ENCODE data around the gene NCCRP1. TPM values are rescaled to one million over a fixed set of nuclear protein-coding genes. Genes with fewer than 3 reads are reported as not detected.
A peak's percentile ranks its signal among the peaks of the same experiment; 100 is the strongest.

The NCCRP1 gene
- total RNA-seq, 1 donor from 2014 or later = 0.86 TPM

GRCh38 chr19:39160889-39161672 is 35.7 kb upstream of the NCCRP1 start:
- intact Hi-C loops (cut with DNase I) = no loop called here
- peak in 1 of 2 donors; percentile 4 for ATAC-seq
- DNase-seq = no peak
- Histone ChIP-seq H3K27me3 (ENCODE audit: low read depth) (no peaks in the 10 kb centered on the region), H3K36me3 (no peaks in the 10 kb centered on the region), H3K9me3 (no peaks in the 10 kb centered on the region), H3K27ac (peak overlapping the region; percentile 46), H3K4me3 (no peak overlapping the region), H3K4me1 (peaks cover 78% of the 10 kb centered on the region)
- no peak for TF ChIP-seq CTCF (IDR thresholded peaks at IDR 0.05)

DNA sequence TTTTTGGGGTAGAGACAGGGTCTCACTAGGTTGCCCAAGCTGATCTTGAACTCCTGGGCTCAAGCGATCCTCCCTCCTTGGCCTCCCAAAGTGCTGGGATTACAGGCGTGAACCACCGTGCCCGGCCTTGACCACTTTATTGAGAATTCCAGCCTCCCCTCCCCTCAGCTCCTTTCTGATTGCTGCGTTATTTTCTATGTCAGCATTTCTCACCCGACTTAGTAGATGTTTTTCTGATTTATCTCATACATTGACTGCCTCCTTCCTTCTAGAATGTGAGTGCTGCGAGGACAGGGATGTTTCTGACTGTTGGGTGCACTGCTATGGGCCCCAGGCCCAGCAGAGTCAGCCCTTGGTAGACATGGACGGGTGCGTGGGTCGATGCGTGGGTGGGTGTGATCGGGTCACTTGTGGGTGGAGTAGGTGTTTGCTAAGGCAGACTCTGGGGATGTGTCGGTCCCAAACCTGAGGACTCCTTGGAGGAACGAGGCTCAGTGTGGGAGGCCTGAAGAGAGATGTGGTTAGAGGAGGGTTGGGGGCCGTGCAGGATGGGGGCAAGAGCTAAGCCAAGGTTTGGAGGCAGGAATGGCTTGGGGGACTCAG is 34.2 kb upstream of the NCCRP1 start:
- H3K4me3 ChIP-seq = no peak overlapping the region
- ATAC-seq (no peak), DNase-seq (no peak)
- no peaks in the 10 kb centered on the region for H3K9me3 ChIP-seq
- H3K4me1 ChIP-seq = peaks cover 73% of the 10 kb centered on the region
- H3K27ac ChIP-seq = no peak overlapping the region
- intact Hi-C loops (cut with DNase I) = no loop called here
- H3K27me3 ChIP-seq (ENCODE audit: low read depth) = no peaks in the 10 kb centered on the region
- H3K36me3 ChIP-seq = no peaks in the 10 kb centered on the region
- no peak for TF ChIP-seq CTCF (IDR thresholded peaks at IDR 0.05)

DNA sequence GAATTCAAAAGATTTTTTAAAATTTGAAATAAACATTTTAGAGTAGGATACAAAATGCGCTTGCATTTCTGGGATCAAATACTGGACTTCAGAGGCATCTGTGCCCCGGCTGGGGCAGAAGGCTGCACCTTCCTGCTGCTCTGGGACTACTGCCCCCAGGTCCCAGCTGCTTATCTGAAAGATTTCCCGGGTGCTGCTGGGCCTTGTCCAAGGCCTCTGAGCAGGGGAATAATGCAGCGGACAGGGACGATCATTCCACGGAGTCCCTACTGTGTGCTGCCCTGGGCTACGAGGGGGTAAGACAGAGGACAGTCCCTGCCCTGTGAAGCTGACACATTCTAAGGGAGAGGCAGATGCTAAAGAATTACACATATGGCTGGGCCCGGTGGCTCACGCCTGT is 33.1 kb upstream of the NCCRP1 start:
- Histone ChIP-seq H3K4me3 (no peak overlapping the region), H3K27me3 (ENCODE audit: low read depth) (no peaks in the 10 kb centered on the region), H3K36me3 (no peaks in the 10 kb centered on the region), H3K27ac (no peak overlapping the region), H3K9me3 (no peaks in the 10 kb centered on the region), H3K4me1 (peaks cover 71% of the 10 kb centered on the region)
- no peak for DNase-seq
- intact Hi-C loops (cut with DNase I) = no loop called here
- ATAC-seq = no peak
- TF ChIP-seq CTCF (IDR thresholded peaks at IDR 0.05) = no peak

- DNase-seq (no peak), ATAC-seq (no peak)
- intact Hi-C loops (cut with DNase I) = no loop called here
- Histone ChIP-seq H3K27ac (no peak overlapping the region), H3K4me3 (no peak overlapping the region), H3K36me3 (peaks cover under 1% of the 10 kb centered on the region), H3K27me3 (ENCODE audit: low read depth) (no peaks in the 10 kb centered on the region), H3K4me1 (peaks cover 65% of the 10 kb centered on the region), H3K9me3 (no peaks in the 10 kb centered on the region)
- TF ChIP-seq CTCF (IDR thresholded peaks at IDR 0.05) = no peak
These were observed 32.5 kb upstream of the NCCRP1 start for GRCh38 chr19:39164289-39164688.

GRCh38 chr19:39165857-39166256 is 30.9 kb upstream of the NCCRP1 start:
- intact Hi-C loops (cut with DNase I) = no loop called here

More at GRCh38 chr19:39165857-39166256, 30.9 kb upstream of the NCCRP1 start:
- peaks cover 57% of the 10 kb centered on the region for H3K4me1 ChIP-seq
- H3K27me3 ChIP-seq (ENCODE audit: low read depth) = no peaks in the 10 kb centered on the region
- peaks cover 16% of the 10 kb centered on the region for H3K36me3 ChIP-seq
- TF ChIP-seq CTCF (IDR thresholded peaks at IDR 0.05) = no peak
- H3K9me3 ChIP-seq = no peaks in the 10 kb centered on the region
- no peak for ATAC-seq
- DNase-seq = no peak
- H3K27ac ChIP-seq = peak overlapping the region; percentile 79
- no peak overlapping the region for H3K4me3 ChIP-seq

All from lower lobe of right lung (tissue), 2 donors.